AG09319 (cell line): ENCODE measurements around the gene PRKAR2B.

Experiments
- DNase-seq: peaks from one replicate; pipeline ENCODE4 v3.0.0-alpha.2; 2010; ENCODE audit warnings: low read depth; ENCODE audit errors: extremely low read depth
- TF ChIP-seq, protein P1 (sequence below): IDR thresholded peaks from 2 replicates; pipeline ENCODE4 v1.5.1; 2011; ENCODE audit warnings: low read depth, mild to moderate bottlenecking, inconsistent platforms, low read length, moderate library complexity

The PRKAR2B gene

DNA sequence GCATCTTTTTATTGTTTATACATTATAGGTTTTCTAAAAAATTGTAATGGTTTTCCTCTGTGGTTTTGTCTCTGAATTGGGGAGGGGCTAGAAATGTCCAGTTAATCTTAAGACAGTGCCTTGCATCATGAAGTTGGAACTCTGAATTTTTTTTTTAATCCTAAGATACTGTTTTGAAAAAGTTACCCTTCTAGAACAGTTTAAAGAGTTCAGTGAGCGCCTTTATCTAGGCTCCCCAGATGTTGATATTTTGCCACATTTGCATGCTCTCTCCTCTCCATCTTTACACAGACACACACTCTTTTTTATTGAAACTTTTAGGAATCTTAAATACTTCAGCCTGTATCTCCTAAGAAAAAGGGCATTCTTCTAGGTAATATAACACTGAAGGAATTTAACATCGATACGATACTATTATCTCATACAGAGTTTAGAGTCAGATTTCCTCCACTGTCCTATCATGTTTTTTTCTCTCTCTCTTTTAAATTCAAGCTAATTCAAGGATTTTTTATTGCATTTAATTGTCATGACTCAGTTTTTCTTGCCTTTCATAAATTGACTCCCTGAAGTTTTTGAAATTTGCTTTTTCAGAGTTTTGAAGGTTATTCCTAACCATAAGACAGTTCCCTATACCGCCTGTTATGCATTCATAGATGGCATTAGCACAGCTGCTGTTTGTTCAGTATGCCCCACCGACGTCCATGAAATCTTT lies 31.5 kb downstream of the PRKAR2B start:
- TF ChIP-seq, protein P1, sequence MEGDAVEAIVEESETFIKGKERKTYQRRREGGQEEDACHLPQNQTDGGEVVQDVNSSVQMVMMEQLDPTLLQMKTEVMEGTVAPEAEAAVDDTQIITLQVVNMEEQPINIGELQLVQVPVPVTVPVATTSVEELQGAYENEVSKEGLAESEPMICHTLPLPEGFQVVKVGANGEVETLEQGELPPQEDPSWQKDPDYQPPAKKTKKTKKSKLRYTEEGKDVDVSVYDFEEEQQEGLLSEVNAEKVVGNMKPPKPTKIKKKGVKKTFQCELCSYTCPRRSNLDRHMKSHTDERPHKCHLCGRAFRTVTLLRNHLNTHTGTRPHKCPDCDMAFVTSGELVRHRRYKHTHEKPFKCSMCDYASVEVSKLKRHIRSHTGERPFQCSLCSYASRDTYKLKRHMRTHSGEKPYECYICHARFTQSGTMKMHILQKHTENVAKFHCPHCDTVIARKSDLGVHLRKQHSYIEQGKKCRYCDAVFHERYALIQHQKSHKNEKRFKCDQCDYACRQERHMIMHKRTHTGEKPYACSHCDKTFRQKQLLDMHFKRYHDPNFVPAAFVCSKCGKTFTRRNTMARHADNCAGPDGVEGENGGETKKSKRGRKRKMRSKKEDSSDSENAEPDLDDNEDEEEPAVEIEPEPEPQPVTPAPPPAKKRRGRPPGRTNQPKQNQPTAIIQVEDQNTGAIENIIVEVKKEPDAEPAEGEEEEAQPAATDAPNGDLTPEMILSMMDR: no peak
- DNase-seq: no peak

DNA sequence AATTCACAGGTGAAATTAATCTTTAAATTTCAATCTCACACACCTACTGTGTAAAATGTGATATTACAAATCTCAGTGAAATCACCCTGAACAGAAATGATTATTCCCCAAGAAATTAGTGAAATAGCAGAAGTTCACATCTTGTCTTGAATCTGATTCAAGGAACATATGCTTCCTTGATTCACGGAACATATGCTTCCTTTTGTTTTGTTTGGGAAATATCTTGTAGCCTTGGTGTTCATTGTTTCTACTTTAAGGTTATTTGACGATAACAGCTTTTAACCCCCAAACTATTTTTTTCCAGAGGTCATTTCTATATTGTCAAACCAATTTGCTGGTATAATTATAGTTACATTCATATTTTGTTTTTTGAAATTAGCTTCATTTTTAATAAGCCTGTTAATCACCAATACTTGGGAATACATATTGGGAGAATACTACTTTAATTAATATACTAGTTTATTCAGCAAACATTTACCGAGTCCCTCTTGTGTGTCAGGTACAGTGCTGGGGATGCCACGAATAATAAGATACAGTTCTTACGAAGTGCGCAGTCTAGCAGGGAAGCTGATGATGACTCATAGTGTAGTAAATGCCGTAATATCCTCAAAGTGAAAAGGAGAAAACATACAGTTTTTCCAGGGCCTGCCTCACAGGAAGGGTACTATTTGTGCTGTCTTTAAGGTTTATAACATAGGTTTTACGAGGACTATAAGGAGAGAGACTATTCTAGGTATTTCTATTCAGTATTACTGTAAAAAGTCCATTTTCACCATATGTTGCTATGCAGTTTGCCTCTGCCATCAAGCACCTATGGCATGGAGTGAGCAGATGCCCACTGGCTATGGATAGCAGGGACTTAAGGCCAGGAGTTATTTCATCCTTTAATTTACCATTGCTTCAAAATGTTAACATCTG lies 32.5 kb downstream of the PRKAR2B start:
- no peak for DNase-seq
- TF ChIP-seq, protein P1: no peak

GRCh38 chr7:107077699-107078516 lies 33.4 kb downstream of the PRKAR2B start:
- TF ChIP-seq, protein P1: no peak
- DNase-seq: no peak

GRCh38 chr7:107078517-107078966 lies 34.0 kb downstream of the PRKAR2B start:
- TF ChIP-seq, protein P1: no peak
- DNase-seq: no peak

DNA sequence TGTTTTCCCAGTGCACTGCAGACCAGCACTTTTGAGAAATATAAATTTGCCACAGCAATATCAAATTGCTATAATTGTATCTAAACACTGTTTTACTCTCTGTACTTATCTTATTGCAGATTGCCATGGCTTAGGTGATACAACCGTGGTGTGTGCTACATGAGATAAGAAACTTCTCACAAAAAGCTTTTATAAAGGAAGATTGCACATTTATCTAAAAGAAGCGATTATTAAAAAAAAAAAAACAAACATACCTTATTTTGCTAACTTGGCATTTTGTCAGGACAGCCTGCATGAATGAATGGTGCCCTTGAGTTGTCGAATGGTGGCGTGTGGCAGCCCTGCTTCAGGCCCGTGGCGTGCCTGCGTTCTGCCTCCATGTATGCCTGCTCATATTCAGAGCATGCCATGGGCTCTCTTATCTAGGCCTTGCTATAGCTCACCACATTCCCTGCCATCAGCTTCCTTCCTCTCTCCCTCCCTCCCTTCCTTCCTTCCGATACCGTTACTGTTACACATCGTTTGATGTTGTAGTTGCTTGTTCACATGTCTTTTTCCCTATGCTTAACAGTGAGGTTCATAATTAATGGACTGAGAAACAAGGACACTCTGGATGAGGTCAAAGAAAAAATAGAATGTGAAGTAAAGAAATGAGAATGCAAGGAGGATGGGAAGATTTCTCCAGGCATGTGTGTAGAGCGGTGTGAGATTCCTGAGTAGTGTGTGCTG lies 34.9 kb downstream of the PRKAR2B start:
- TF ChIP-seq, protein P1: no peak
- no peak for DNase-seq

DNA sequence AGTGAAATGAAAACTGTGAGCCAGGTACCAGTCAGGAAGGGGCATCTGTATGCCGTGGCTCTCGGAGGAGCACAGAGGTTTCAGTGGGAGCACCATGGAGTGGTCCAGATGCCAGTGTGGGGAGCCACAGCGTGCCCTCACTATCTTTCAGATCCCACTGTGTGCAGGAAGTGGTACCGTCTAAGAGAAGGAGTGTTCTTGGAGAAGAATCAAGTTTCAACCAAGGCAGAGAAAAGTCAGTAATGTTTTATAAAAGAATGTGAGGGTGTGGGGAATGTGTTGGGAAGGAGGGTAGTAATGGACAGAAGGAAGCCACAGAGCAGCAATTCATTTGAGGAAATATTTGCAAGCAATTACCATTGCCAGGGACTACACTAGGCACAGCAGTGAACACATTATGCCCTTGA lies 35.6 kb downstream of the PRKAR2B start:
- DNase-seq: no peak
- TF ChIP-seq, protein P1: no peak
